Subcutaneous adipose tissue (tissue), 4 donors: ENCODE data around the gene CDH12. TPM values are rescaled to one million over a fixed set of nuclear protein-coding genes. Genes with fewer than 3 reads are reported as not detected.

Experiments
- total RNA-seq, 4 donors: library from RNA; depleted of rRNA; stranded (reverse); fragments of >200 nt; gene quantifications; one replicate each; pipeline ENCODE4 v1.1.0, GENCODE V29; 2016
- TF ChIP-seq, protein P1 (sequence below): fragments of 450-650 bp; IDR thresholded peaks from one replicate; pipeline ENCODE4 v1.5.1; 2016; ENCODE audit warnings: low read depth, mild to moderate bottlenecking, control low read depth, antibody characterized with exemption, moderate library complexity

Gene CDH12
- total RNA-seq, 4 donors from 2014 or later, result 0.17 to 0.44 TPM; not detected in 2

DNA sequence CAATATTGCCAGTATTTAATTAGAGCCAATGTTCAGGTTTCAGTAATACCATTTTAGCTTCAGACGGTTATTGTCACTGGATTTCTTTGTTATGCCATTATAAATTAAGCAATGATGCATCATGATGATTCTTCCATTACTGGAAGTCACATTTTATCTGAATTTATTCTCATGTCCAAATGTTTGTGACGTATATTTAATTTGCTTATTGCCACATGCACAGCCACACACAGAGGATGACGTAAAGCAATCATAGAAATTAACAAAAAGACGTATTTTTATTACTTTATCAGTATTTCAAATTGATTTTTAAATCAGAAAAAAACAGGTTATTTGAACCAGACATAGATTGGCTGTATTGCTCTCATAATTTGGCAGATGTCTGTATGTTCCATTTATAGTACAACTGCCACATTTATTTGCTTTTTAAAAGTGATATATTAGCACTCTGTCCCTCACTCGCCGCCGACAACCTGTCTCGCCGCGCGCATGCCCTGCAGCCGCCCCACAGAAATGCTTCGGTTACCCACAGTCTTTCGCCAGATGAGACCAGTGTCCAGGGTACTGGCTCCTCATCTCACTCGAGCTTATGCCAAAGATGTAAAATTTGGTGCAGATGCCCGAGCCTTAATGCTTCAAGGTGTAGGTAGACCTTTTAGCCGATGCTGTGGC lies 970.9 kb downstream of the CDH12 start:
- TF ChIP-seq, protein P1, sequence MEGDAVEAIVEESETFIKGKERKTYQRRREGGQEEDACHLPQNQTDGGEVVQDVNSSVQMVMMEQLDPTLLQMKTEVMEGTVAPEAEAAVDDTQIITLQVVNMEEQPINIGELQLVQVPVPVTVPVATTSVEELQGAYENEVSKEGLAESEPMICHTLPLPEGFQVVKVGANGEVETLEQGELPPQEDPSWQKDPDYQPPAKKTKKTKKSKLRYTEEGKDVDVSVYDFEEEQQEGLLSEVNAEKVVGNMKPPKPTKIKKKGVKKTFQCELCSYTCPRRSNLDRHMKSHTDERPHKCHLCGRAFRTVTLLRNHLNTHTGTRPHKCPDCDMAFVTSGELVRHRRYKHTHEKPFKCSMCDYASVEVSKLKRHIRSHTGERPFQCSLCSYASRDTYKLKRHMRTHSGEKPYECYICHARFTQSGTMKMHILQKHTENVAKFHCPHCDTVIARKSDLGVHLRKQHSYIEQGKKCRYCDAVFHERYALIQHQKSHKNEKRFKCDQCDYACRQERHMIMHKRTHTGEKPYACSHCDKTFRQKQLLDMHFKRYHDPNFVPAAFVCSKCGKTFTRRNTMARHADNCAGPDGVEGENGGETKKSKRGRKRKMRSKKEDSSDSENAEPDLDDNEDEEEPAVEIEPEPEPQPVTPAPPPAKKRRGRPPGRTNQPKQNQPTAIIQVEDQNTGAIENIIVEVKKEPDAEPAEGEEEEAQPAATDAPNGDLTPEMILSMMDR, result no peak

DNA sequence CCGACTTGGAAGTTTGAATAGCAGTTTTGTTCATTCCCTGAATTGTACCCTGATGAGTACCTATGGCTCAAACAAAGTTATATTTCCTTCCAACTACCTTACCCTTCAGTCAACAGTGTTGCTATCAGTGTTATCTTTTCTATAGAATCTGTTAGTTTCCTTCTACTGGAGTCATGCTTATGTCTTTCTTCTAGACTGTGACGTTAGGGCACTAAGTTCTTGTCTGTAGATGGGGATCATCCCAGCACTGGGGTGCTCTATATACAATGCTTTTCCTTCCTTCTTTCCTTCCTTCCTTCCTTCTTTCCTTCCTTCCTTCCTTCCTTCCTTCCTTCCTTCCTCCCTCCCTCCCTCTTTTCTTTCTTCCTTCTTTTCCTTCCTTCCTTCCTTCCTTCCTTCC lies 973.0 kb downstream of the CDH12 start:
- TF ChIP-seq, protein P1, result no peak

DNA sequence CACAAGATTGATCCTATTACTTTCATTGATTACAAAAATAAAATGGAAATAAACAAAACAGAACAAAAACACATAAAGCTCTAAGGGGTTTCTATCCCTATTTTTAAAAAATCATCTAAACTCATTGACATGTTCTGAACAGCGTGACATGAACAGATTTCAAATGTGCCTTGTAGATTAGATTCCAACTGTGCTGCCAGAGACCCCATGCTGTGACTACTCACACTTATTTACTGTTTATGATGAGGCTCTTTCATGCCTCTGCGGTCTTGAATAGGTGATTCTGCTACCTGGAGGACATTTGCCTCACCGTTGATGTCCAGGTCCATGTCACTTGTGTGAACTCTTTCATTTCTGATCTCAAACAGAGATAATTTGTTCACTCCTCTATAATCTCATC lies 990.2 kb downstream of the CDH12 start:
- TF ChIP-seq, protein P1, result no peak

DNA sequence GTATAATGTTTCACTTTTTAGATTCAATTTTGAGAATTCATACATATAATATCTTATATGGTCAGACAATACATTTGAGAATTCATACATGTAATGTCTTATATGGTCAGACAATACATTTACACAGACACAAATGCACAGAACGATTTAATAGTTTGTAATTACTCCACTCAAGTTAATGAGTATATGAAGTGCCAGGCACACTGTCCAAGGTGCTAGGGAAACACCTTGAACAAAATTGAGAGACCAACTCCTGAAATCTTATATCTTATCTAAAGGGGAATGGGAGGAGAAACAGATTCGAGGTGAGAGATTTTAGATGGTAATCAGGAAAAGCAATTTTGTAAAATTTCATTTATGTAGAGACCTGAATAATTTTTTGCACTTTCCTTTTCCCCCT lies 994.7 kb downstream of the CDH12 start:
- TF ChIP-seq, protein P1, result no peak

DNA sequence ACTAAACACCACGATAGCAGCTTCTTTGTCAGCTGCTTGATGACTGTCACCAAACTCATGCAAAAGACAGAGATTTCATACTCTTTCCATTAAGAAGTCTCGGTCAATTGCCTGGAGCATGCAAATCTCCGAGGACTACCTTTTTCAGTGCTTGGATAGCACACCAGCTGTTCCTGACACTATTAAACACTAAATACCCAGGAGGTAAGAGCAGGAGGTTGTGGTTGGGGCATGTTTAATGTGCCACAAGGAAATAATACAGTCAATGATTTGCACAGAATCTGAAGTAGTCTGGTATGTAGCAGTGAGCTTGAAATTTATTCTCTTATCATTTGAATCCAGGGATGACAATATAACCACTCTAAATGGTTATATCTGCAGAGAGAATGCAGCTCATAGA lies 996.2 kb downstream of the CDH12 start:
- TF ChIP-seq, protein P1, result no peak

DNA sequence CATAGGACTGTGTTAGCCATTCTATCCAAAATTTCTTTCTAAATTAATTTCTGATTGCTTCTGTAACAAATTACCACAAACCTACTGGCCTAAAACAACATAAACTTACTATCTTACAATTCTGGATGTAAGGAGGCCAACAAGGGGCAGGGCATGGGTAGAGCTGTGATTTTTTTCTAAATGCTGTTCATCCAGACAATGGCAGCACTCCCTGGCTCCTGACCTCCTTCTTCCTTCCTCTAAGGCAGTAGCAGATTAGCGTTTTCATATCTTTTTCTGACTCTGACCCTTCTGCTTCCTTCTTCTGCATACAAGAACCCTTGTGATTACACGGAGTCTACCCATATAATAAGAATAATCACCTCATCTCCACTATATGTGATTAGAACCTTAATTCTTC lies 1005.8 kb downstream of the CDH12 start:
- TF ChIP-seq, protein P1, result no peak

DNA sequence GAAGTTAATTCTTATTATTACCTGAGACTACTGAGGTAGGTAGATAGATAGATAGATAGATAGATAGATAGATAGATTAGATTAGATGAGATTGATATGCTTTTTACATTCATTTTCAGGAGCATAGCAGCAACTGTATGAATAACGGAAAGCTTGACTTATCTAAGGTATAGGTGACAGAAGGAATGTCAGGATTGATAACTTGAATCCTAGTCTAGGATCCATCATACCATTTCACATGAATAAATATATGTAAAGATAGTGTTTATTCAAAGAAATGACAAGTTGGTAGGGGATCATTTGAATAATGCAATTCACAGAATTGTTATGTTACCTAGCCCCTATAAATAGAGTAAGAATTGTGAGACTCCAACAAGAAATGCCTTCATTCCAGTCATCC lies 1008.2 kb downstream of the CDH12 start:
- TF ChIP-seq, protein P1, result no peak
